Stimulated activated naive CD4-positive, alpha-beta T cell (primary cell): ENCODE measurements around the gene CSGALNACT2.

ENCODE experiments used
- DNase-seq, 6 experiments: peaks; one replicate each; lab custom pipeline; 2025; lab: John Stamatoyannopoulos, UW

CSGALNACT2 gene

DNA sequence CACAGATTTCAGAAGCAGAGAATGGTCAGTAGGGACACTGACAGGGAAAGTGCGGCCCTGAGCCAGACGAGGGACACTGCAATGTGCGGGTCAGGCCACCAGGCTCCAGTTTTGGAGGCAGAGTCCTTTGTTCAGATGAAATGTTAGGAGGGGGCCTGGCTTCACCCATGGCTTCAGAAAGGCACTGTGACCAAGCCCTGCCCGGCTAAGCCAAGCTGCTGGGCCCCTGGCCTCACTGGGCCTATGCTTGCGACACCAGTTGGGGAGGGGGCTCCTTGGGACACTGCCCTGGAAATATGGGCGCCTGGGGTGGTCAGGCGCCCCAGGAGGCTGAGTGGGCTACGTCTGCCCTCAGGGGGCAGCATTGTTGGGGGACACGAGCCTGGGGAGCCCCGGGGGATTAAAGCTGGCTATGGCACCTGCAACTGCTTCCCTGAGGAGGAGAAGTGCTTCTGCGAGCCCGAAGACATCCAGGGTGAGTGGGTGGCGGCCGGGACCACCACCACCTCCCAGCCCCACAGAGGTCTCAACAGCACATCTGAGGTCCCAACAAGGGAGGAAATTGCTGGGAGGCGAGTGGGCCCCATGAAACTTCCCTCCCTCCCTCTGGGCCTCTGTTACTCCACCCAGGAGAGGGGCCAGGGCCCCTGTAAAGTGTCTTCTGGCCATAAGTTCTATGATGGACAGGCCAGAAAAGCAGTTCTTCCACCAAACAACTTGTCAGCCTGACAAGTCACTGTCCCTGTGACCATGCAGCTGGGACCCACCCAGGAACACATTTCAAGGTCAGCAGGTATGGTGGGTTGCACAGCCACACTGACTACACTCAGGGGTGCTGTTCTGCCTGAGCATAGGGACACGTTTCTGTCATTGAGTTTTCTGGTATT is 24.8 kb upstream of the CSGALNACT2 start:
- no peak for DNase-seq

DNA sequence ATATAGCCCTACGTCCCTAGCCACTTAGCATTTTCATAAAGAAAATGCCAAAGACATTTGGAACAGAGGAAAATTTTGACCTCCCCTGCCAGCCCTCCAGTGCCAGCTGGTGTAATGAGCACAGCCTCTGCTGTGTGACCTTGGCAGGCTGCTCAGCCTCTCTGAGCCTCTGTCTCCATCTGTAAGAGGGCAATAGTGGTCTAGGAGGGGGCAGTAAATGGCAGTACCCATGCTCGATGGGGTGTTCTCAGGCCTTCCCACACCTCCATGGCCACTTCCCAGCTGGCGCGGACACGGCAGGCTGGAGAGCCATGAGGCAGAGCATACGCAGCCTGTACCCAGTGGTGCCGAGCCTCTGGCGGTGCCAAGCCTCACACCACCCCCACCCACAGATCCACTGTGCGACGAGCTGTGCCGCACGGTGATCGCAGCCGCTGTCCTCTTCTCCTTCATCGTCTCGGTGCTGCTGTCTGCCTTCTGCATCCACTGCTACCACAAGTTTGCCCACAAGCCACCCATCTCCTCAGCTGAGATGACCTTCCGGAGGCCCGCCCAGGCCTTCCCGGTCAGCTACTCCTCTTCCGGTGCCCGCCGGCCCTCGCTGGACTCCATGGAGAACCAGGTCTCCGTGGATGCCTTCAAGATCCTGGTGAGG is 24.0 kb upstream of the CSGALNACT2 start:
- no peak for DNase-seq

DNA sequence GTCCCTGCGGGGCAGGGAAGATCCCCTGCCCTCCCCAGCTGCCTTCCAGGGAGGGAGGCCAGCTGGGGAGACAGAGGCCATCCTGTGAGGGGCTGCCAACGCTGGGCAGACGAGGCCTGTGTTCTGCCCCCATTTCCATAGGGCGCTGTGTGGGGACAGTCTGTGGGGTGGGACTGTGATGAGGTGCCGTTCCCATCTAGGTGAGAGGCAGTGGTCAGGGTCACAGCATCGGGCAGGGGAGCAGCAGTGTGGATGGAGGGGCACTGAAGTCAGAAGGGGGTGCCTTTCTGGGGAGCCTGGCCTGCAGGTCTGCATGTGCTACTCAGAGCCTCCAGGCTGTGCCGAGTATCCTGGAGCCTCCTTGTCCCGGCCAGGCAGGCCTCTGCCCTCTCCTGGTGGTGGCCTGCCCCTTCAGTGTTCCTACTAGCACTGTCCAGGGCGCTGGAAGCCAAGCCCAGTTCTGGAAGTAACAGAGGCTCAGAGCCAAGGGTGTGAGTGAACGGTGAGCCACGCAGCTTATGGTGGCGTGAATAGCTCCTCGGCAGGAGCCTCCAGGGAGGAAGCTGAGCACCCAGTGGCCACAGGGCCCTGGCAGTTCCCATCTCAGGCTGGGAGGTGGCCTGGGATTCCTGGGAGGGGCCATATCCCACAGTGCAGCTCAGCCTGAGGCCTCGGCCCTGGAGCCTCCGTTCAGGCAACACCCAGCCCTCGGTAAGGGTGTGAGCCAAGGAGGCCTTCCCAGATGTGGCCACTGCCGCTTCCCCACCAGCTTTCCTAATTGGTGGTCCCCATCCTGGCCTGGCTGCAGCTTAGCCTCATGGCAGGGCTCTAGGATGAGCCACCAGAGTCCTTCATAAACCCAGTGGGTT is 23.3 kb upstream of the CSGALNACT2 start:
- no peak for DNase-seq

DNA sequence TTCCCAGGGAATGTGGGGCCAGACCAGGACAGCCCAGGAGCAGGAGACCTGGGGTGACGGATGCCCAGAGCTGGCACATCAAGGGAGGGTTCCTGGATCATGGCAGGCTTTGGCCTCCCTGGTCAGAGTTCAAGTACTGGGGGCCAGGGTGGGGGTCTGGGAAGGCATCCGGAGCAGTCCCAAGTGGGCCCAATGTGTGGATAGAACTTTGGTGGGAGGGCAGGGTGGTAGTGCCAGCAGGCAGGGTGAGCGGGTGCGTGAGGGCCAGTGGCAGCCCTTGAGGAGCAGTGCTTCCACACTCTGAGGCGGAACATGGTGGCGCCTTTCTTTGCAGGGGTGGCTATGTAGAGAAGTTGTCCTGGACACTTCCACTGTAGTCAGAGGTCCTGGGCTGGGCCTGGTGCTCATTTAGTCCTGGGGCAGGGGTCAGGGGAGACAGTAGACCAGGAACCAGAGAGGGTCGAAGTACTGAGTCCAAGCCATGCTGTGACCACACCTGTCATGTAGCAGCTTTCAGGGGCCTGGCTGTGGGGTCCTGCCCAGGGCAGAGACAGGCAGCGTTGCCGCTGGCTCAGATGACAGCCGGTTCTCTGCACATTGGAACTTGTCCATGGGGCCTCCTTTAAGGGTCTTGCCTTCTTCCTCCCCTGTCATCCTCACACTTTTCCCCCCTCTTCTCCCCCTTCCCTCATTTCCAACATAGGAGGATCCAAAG is 22.2 kb upstream of the CSGALNACT2 start:
- no peak for DNase-seq

DNA sequence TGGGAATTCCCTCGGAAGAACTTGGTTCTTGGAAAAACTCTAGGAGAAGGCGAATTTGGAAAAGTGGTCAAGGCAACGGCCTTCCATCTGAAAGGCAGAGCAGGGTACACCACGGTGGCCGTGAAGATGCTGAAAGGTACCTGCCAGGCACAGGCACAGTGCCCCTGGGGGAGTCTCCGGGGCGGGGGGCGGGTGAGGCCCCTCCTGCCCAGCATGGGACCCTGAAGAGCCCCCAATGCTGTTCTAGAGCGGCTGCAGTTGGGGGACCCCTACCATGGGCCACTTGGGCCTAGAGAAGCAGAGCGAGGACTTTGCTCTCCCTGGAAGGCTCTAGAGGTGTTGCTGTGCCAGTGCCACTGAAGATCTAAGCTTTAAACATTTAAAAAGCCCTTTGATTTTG is 21.6 kb upstream of the CSGALNACT2 start:
- no peak for DNase-seq

DNA sequence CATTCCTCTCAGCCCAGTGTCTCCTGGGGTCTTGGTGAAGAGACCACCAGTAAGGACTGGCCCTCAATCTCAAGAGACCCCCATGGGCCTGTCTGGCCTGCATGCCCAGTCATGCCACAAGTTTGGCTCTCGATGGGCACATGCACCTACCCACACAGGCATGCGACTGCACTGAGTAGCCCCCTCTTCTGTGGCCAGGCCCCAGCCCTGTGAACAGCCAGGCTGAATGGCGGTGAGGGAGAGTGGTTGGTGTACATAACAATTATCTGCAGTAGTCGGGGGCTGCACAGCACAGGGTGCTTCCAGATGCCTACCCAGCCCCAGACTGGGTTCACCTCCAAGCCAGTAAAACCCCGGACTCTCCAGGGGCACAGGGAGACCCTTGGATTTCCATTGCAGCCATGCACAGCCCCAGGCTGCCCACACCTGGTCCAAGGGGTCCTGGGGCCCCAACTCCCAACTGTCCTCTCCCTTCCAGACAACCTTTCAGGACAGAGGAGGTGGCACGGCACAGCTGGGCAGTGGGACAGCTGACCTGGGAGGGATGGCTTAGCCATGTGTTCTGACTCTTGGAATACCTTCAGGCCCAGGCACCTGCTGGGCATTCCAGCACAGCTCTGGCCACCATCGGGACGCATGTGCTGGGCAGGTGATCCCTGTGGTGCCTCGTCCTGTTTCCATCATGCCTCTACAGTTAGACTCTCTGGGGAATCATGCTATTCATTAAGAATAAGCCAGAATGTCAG is 21.0 kb upstream of the CSGALNACT2 start:
- DNase-seq: no peak

DNA sequence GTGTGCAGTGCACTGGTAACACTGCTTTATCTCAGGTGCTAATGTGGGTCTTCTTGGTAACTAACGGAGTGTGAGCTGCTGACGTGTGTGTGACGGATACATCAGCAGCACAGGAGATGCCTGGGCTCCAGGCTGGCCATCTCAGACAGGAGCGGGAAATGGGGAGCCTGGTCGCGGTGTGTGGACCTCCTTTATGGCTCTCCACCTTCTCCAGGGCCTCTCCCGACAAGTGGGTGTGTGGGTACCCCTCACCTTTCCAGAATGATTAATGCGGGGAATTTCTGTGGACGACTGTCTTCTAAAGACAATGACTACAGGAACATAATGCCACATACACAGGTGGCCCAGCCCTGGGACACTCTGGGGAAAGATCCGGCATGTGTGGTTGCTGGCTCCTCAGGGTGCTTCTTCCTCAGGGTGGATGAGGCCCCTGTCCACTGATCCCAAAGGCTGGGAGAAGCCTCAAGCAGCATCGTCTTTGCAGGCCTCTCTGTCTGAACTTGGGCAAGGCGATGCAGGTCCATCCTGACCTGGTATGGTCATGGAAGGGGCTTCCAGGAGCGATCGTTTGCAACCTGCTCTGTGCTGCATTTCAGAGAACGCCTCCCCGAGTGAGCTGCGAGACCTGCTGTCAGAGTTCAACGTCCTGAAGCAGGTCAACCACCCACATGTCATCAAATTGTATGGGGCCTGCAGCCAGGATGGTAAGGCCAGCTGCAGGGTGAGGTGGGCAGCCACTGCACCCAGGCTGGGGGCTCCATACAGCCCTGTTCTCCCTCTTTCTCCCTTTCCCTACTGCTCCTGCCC is 20.3 kb upstream of the CSGALNACT2 start:
- DNase-seq: no peak

DNA sequence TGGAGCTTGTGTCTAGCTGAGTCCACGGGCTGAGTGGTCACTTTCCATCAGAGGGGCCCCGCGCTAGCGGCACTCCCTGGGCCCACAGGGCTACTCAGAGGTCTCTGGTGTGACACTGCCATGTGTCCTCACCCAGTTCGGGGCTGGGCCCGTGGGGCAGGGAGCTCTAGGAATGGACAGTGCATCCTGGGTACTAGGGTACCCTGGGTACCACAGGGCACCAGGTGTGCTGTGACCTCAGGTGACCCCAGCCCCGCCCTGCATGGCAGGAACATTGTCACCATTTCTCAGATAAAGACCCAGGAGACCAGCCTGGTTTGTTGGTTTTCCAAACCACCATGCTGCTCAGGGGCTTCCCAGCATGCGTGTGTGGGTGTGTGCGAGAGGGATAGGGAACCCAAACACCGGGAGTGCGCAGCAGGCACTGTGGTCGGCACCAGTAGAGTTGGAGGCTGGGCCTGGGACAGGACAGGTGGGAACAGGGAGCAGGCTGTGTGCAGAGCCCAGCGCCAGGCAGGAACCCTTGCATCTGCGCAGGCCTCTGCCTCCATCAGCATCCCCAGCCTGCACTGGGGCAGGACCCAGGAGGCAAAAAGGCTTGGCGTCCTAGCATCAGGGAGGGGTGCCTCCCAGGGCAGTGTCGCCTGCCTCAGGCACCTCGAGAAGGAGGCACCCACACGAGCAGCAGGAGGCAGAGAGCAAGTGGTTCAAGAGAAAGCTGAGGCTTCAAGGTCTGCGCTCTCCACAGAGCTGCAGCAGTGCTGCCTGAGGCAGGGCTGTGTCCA is 19.4 kb upstream of the CSGALNACT2 start:
- DNase-seq: no peak

DNA sequence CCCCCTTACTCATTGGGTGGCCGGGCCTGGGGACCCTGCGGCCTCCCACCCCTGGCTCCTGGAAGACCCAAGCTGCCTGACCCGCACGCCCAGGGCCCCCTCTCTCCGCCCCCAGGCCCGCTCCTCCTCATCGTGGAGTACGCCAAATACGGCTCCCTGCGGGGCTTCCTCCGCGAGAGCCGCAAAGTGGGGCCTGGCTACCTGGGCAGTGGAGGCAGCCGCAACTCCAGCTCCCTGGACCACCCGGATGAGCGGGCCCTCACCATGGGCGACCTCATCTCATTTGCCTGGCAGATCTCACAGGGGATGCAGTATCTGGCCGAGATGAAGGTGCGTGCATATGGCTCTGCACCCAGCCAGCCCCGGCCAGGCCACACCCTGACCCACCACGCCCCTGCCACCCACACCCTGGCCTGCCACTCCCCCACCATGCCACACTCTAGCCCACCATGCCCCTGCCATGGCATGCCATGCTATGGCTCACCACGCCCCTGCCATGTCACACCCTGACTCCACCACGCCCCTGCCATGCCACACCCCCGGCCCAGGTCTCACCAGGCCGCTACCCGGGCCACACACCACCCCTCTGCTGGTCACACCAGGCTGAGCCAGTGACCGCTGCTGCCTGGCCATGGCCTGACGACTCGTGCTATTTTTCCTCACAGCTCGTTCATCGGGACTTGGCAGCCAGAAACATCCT is 18.7 kb upstream of the CSGALNACT2 start:
- DNase-seq: no peak

DNA sequence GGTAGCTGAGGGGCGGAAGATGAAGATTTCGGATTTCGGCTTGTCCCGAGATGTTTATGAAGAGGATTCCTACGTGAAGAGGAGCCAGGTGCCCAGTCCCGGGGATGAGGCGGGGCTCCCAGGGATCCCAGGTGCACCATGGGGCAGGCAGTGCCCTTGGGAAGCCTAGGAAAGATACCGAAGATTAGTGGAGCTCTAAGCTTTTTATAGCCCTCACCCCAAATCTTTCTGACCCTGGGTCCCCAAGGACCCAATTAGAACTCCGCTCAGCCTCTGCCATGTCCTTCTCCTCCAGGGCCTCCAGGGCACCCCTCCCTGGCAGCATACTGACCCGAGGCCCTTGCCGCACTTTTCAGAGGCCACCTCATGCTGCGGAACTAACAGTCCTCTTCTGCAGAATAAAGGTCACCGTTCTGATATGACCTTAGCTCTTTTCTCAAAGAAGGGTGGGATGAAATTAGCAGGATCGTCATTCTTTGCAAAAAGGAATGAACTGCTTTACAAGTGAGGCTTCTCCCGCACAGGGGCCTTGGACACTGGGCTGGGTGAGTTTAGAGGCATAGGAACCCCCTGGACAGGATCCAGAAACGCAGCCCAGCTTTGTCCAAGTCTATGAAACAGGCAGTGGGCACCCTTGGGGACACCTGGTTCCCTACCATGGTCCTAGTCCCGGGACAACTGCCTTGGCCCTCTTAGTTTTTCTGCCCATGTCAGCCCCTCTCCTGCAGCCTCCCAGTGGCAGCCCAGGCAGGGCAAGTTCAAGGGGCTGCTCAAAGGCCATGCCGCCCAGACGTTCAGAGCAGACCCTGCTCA is 17.9 kb upstream of the CSGALNACT2 start:
- DNase-seq: no peak

DNA sequence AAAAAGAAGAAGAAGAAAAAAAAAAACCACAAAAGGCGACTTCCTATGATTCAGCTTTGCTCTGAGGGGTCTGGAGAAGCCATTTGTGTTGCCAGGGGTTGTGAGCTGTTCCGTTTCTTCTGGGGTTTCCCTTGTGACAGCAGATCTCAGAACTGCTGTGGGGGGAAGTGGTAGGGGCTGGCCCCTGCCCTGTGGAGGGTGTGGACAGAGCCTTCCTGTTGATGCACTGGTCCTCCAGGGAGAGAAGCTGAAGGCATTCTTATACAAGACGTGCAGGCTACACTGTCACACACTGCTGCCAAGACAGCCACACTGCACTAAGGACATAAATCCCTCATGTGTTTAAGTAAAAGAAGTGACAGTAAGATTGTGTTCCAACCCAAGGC is 17.3 kb upstream of the CSGALNACT2 start:
- peak in 3 of 6 experiments; percentile 22 to 38 (median 31) for DNase-seq

DNA sequence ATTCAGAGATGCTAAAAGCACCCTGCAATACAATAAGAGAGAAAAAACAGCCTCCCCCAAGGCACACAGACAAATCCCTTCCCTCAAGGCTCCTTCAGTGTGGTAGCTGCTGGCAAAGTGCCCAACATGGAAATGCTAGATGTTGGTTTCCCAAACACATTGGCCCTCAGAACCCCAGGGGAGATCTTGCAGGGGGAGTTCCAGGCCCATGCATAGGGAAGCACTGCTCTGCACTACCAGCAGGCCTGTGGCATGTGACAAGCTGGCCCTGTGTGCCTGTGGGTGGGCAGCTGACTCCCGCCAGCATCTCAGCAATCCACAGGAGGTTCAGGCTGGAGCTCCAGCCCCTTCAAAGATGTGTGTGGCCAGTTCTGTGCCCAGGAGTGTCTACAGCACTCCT is 16.8 kb upstream of the CSGALNACT2 start:
- DNase-seq: no peak

DNA sequence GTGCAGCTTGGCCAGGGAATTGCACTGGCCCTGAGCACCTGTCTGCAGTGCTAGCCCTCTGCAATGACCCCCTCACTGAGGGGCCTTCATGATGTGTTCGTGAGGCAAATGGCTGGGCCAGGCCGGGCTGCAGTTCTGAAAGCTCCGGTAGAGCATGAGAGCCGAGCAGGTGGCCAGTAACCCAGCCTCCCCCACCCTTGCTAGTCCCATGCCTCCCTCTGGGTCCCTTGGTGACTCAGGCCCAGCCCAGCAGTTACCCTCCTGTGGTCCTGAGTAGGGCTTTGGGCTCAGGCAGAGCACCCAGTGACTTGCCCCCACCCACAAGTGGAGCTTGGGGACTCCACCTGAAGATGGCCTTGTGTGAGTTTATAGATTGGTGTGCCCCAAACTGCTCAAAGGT is 16.1 kb upstream of the CSGALNACT2 start:
- DNase-seq: no peak

DNA sequence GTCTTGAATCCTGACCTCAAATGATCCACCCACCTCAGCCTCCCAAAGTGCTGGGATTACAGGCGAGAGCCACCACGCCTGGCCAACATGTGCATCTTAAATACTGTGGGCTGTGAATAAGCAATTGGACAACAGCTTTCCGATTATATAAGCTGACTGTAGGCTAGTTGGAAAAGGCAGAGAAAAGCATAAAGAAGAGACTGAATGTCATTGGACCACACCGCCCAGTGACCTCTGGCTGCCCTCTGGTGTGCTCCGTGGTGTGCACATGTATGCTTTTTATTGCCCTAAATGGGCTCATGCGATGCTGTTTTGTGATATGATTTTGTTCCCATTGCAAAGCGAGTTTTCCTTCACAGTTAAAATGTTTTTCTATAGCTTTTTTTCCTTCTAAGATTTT is 15.4 kb upstream of the CSGALNACT2 start:
- no peak for DNase-seq

DNA sequence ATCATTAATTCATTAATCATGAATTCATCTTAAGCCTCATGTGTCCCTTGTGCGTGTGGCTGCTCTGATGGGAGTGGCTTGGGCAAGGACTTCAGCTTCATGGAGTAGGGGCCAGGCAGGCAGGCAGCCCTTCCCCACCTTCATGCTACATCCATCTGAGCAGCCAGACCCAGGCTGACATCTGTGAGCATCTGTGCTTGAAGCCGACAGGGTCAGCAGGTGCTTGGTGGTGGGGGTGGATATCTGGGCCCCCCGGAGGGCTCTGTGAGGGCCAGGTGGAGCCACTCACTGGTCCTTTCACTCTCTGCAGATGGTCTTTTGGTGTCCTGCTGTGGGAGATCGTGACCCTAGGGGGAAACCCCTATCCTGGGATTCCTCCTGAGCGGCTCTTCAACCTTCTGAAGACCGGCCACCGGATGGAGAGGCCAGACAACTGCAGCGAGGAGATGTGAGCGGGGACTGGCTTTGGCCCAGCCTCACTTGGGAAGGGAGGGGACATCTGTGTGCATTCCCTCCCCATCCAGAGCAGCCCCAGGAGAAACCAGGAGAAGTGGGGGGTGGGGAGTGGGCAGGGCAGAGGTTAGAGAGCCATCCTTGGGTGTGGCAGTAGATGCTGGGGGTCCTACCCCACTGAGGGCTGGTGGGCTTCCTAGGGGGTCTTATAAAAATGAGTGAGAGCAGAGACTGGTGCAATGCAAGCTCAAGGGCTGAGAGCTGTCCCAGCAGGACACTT is 14.7 kb upstream of the CSGALNACT2 start:
- no peak for DNase-seq

DNA sequence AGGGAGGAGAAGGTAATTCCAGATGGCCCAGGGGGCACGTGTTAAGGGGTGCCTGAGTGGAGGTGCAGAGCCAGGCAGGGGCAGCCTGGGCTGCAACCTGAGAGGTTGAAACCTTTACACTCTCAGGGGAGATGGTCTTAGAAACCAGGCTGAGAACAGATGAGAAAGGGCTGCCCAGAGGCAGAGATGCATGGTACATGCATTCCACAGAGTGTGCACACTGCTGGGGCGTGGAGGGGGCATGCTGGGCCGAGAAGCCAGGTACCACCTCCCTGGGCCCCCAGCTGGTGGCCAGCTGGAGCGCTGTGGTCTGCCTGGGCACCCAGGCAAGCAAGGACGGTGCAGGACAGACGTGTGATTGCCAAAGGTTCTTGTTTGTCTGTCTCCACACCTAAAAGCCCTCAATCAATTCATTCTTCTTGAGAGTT is 14.1 kb upstream of the CSGALNACT2 start:
- no peak for DNase-seq

DNA sequence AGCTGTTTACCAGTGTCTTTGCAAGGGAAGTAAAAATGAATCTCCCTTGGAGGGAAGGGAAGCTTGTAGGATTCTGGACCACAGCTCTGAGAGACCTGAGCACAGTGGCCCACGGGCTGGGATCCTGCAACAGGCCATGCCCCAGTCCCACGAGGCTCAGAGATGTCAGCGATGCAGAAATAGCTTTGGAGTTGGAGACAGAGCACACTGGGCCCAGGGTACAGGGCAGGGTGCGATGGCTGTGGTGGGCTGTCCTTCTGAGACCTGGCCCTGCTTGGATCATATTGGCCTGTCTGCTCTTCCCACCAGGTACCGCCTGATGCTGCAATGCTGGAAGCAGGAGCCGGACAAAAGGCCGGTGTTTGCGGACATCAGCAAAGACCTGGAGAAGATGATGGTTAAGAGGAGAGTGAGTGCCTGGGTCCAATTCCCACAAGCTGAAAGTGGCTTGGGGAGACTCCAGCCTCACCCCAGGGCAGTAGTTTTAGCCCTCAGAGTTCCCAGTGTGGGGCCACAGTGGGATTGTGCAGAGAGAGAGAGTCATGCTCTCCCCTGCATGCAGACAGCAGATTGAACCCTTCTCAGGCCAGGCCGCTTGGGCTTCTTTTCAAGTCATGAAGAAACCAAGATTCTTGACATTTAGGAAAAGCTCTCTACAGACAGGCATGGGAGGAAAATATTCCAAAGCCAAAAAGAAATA is 13.5 kb upstream of the CSGALNACT2 start:
- DNase-seq: no peak
